ENCODE results near the gene ARHGEF28.

ARHGEF28 gene

DNA sequence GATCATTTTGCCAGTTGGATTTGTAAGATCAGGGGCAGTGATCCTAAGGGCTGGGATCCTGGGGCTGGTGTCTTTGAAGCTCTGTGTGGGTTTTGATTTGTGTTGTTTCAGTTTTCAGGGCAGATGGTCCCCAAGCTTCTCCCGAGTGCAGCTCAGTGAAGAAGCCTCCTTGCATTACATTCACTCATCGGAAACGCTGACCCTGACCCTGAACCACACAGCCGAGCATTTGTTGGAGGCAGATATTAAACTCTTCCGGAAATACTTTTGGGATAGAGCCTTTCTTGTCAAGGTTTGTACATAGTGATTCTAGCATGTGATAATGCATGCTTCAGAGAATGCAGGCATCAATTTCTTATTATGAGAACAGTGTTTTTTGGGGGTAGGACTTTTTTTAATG lies 150.4 kb downstream of the ARHGEF28 start:
- TF ChIP-seq, protein P1, sequence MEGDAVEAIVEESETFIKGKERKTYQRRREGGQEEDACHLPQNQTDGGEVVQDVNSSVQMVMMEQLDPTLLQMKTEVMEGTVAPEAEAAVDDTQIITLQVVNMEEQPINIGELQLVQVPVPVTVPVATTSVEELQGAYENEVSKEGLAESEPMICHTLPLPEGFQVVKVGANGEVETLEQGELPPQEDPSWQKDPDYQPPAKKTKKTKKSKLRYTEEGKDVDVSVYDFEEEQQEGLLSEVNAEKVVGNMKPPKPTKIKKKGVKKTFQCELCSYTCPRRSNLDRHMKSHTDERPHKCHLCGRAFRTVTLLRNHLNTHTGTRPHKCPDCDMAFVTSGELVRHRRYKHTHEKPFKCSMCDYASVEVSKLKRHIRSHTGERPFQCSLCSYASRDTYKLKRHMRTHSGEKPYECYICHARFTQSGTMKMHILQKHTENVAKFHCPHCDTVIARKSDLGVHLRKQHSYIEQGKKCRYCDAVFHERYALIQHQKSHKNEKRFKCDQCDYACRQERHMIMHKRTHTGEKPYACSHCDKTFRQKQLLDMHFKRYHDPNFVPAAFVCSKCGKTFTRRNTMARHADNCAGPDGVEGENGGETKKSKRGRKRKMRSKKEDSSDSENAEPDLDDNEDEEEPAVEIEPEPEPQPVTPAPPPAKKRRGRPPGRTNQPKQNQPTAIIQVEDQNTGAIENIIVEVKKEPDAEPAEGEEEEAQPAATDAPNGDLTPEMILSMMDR (conservative IDR thresholded peaks at IDR 0.05; ENCODE audit: low read depth, low read length) = no peak
- DNase-seq (ENCODE audit: low read depth) = no peak

DNA sequence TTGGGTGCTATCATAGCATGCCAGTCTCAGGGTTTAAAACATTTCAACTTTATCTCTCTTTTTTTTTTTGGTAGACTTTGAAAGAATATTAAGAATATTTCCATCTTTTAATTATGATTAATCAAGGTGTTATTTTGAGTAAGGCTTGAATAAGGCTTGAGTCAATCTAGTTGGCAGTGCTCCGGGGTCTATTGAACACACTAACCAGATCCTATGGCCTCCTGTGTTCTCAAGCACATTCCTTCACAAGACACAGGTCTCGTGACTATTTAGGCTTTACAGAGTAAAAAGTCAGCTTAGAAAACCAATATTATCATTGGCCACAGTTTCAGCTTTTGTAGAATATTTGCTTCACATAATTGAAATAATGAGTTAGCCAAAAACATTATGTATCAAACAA lies 151.2 kb downstream of the ARHGEF28 start:
- no peak for DNase-seq (ENCODE audit: low read depth)
- no peak overlapping the region for H3K4me3 ChIP-seq (ENCODE audit: low read length)
- TF ChIP-seq, protein P1 (conservative IDR thresholded peaks at IDR 0.05; ENCODE audit: low read depth, low read length) = no peak

More for the DNA sequence above, 150.4 kb downstream of the ARHGEF28 start:
- no peak overlapping the region for H3K4me3 ChIP-seq (ENCODE audit: low read length)

DNA sequence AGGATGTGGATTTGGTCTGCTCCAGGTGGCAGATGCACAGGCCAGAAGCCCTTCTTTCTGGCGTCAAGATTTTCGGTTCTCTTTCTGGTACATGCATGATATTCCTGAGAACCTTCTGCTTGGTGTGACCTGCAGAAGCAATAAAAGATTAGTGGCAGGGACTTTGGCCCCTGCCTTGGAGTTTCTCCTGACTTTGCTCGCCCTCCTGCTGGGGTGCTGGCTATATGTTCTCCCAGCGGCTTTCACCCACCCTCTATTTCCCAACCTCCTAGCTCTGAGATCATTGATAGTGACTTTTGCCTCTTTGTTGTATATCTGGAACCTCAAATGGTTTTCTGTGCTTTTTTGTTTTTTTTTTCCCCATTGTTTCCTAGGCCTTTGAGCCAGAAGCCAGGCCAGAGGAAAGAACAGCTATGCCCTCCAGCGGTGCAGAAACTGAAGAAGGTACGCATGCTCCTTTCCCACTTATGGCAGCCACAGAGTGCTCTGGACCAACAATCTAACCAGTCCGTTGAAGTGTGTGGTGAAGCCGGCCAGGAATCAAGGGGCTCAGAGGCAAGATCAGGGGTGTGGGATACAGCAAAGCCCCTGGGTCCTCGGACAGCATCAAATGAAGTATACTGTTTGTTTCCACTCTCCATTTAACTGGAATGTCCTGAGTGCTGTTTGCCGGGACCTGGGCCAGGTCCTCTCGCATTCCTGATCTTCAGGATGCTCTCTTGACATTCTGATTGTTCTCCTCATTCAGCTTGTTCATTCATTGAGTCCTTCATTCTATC lies 154.5 kb downstream of the ARHGEF28 start:
- DNase-seq (ENCODE audit: low read depth) = no peak
- TF ChIP-seq, protein P1 (conservative IDR thresholded peaks at IDR 0.05; ENCODE audit: low read depth, low read length) = no peak

DNA sequence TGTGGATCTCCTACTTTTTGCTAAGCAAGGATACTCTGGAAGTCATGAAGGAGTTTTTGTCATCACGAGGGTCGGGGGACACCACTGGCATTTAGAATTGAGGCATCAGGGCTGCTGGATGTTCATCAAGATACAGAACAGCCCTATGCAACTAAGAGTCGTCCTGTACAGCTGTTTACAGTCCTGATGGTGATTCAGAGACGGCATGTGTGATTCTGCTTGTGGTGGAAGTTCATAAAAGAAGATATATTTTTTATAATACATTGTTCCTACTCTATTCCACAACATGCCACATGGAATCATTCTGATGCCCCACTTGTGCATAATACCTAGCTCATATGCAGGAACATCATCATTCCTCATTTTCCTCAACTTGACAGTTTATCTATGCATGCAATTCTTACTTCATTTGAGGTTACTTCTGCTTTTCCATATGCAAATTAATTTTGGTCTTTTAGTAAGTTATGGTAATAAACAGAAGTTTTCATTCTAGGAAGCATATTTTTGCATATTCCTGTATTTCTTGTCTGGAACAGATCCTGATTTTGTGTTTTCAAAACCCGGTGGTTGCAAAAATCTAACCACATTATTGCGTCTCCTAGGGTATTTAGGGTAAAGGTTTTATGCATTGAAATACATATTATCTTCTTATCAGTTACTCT lies 155.2 kb downstream of the ARHGEF28 start:
- TF ChIP-seq, protein P1 (conservative IDR thresholded peaks at IDR 0.05; ENCODE audit: low read depth, low read length) = no peak
- no peak overlapping the region for H3K4me3 ChIP-seq (ENCODE audit: low read length)
- DNase-seq (ENCODE audit: low read depth) = no peak

More for the DNA sequence above, 154.5 kb downstream of the ARHGEF28 start:
- H3K4me3 ChIP-seq (ENCODE audit: low read length) = no peak overlapping the region

DNA sequence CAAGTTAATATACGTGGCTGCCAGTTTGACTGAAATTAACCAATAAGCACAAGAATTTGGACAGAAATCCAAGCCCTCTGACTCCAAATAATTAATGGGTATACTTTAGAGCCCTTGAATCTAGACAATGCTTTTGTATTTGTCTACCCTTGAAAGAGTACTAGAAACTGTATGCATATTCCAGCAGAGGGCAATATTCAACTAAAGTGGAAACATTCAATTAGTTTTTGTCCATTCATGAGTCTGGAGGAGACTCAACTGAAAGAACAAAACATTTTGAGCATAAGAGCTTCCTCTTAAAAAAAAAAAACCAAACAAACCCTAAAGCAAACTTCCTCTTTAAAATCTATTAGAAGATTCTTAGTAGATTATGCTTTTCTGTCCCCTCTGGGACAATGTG lies 157.8 kb downstream of the ARHGEF28 start:
- TF ChIP-seq, protein P1 (conservative IDR thresholded peaks at IDR 0.05; ENCODE audit: low read depth, low read length) = peak; percentile 39
- H3K4me3 ChIP-seq (ENCODE audit: low read length) = no peak overlapping the region
- no peak for DNase-seq (ENCODE audit: low read depth)

DNA sequence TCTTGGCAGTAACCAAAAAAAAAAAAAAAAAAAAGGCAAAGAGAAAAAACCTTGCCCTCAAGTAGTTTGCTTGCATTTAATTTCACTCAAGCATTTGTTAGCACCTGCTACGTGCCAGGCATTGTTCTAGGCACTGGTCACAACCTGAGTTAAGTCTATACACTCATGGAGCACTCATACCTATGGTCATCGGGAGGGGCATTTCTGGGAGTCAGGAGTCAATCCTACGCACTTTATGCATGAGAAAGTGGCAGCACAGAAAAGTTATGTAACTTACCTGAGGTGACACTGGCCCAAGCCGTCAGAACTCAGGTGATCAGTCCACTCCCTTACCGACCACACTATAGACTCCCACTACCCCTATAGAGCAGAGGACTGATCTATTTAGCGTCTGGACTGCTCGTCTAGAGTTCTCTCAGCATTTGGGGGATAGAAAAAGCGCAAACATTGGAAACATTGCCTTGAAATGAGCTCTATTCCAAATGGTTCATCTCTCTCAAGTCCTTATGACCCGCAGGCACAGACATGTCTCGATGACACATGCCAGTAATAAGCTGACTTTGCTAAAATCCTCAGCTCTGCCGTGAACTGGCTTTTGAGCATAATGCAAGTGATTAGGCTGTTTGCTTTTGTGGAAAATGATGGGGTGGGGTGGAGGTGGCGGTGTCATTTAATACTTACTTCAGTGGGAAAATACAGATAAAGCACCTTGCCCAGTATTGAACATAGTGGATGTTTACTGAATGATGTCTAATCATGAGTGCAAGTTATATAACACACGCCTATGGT lies 160.2 kb downstream of the ARHGEF28 start:
- no peak overlapping the region for H3K4me3 ChIP-seq (ENCODE audit: low read length)
- no peak for DNase-seq (ENCODE audit: low read depth)
- TF ChIP-seq, protein P1 (conservative IDR thresholded peaks at IDR 0.05; ENCODE audit: low read depth, low read length) = no peak
